Sigmoid colon (tissue), 4 donors: ENCODE data around the gene BCL3.

Experiments used
- CTCF ChIP-seq, 4 experiments: fragments of 450-650 bp in 3 of 4; fragments of 200-600 bp in 1 of 4; IDR thresholded peaks; one replicate each; pipeline ENCODE4 v1.5.1; 2016 to 2019; ENCODE audit warnings: antibody characterized with exemption in 4 of 4, mild to moderate bottlenecking in 3 of 4, moderate library complexity in 2 of 4
- EP300 ChIP-seq, 4 donors: sonication (generic); formaldehyde crosslinking; IDR thresholded peaks; one replicate each; pipeline ENCODE4 v1.6.1; 2017; ENCODE audit warnings: antibody characterized with exemption in 4 of 4
- POLR2A ChIP-seq, 2 donors: fragments of 450-650 bp; IDR thresholded peaks; one replicate each; pipeline ENCODE4 v1.6.1; 2016; ENCODE audit warnings: antibody characterized with exemption in 2 of 2, mild to moderate bottlenecking in 2 of 2, moderate library complexity in 2 of 2

DNA sequence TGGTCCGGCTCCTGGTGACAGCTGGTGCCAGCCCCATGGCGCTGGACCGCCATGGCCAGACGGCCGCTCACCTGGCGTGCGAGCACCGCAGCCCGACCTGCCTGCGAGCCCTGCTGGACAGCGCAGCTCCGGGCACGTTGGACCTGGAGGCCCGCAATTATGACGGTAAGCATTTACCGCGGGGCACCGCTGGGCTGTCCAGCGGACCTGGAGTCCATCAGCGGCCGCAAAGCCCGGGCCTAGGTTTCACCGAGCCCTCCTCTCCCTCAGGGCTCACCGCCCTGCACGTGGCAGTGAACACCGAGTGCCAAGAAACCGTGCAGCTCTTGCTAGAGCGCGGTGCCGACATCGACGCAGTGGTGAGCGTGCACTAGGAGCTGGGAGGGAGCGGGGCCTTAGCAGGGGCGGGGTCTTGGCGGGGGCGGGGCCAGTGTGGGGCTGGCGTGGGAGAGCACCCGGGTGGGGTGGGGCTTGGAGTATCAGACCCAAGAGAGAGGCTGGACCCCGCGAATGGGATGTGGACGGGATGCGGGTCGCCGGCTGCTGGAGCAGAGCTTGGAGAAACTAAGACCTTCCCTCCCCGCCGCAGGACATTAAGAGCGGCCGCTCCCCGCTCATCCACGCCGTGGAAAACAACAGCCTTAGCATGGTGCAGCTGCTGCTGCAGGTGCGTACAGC, 8.7 kb downstream of the BCL3 start:
- TF ChIP-seq POLR2A (IDR thresholded peaks at IDR 0.05) (no peak), EP300 (IDR thresholded peaks at IDR 0.05) (no peak), CTCF (IDR thresholded peaks at IDR 0.05) (no peak)
